ENCODE results near the gene FKBP10. TPM values are rescaled to one million over a fixed set of nuclear protein-coding genes. Genes with fewer than 3 reads are reported as not detected.
"Not testable (repeated sequence)": the region's sequence is repeated elsewhere in the genome, so short reads cannot be mapped to it uniquely, and the experiment has no call there.

The FKBP10 gene
- total RNA-seq, 1 donor from 2014 or later: 81.6 TPM

- Histone ChIP-seq H3K4me3 (ENCODE audit: low read depth, low read length) (no peak within 1 kb of the TSS), H3K36me3 (ENCODE audit: control insufficient read depth, insufficient read depth, low read length) (no peaks in the 10 kb centered on the region), H3K27me3 (ENCODE audit: control insufficient read depth, insufficient read depth, low read length) (no peaks in the 10 kb centered on the region)
- FAIRE-seq: no peak
- DNase-seq (ENCODE audit: low read depth): no peak
- no peak for TF ChIP-seq CTCF (IDR thresholded peaks at IDR 0.05; ENCODE audit: insufficient read depth, low read length, severe bottlenecking)
Measured at GRCh38 chr17:41837761-41838538, 25.1 kb downstream of the FKBP10 start, which contains the start of gene KLHL10. KLHL10 (plus strand) TSS chr17:41837825; CDS start chr17:41837933, 108 bp downstream.

- not testable (repeated sequence) for FAIRE-seq; H3K36me3 ChIP-seq (ENCODE audit: control insufficient read depth, insufficient read depth, low read length); H3K27me3 ChIP-seq (ENCODE audit: control insufficient read depth, insufficient read depth, low read length); H3K4me3 ChIP-seq (ENCODE audit: low read depth, low read length); DNase-seq (ENCODE audit: low read depth)
Measured at GRCh38 chr17:41839448-41839847, 26.6 kb downstream of the FKBP10 start.

- H3K27me3 ChIP-seq (ENCODE audit: control insufficient read depth, insufficient read depth, low read length); DNase-seq (ENCODE audit: low read depth); FAIRE-seq: not testable (repeated sequence)
Measured at GRCh38 chr17:41840781-41841180, 28.0 kb downstream of the FKBP10 start.

GRCh38 chr17:41844971-41845370, 32.2 kb downstream of the FKBP10 start:
- TF ChIP-seq CTCF (IDR thresholded peaks at IDR 0.05; ENCODE audit: insufficient read depth, low read length, severe bottlenecking): no peak
- Histone ChIP-seq H3K4me3 (ENCODE audit: low read depth, low read length) (no peak overlapping the region), H3K27me3 (ENCODE audit: control insufficient read depth, insufficient read depth, low read length) (no peaks in the 10 kb centered on the region), H3K36me3 (ENCODE audit: control insufficient read depth, insufficient read depth, low read length) (no peaks in the 10 kb centered on the region)
- FAIRE-seq (no peak), DNase-seq (ENCODE audit: low read depth) (peak; percentile 46)

More at GRCh38 chr17:41840781-41841180, 28.0 kb downstream of the FKBP10 start:
- H3K4me3 ChIP-seq (ENCODE audit: low read depth, low read length); H3K36me3 ChIP-seq (ENCODE audit: control insufficient read depth, insufficient read depth, low read length): not testable (repeated sequence)

- Histone ChIP-seq H3K4me3 (ENCODE audit: low read depth, low read length) (no peak overlapping the region), H3K36me3 (ENCODE audit: control insufficient read depth, insufficient read depth, low read length) (peaks cover 2% of the 10 kb centered on the region), H3K27me3 (ENCODE audit: control insufficient read depth, insufficient read depth, low read length) (no peaks in the 10 kb centered on the region)
- no peak for FAIRE-seq
- no peak for DNase-seq (ENCODE audit: low read depth)
- no peak for TF ChIP-seq CTCF (IDR thresholded peaks at IDR 0.05; ENCODE audit: insufficient read depth, low read length, severe bottlenecking)
Measured at GRCh38 chr17:41848788-41849187, 36.0 kb downstream of the FKBP10 start.

- FAIRE-seq: no peak
- H3K27me3 ChIP-seq (ENCODE audit: control insufficient read depth, insufficient read depth, low read length): no peaks in the 10 kb centered on the region
- DNase-seq (ENCODE audit: low read depth): no peak
- TF ChIP-seq CTCF (IDR thresholded peaks at IDR 0.05; ENCODE audit: insufficient read depth, low read length, severe bottlenecking): no peak
- peaks cover 7% of the 10 kb centered on the region for H3K36me3 ChIP-seq (ENCODE audit: control insufficient read depth, insufficient read depth, low read length)
- H3K4me3 ChIP-seq (ENCODE audit: low read depth, low read length): no peak overlapping the region
Measured at GRCh38 chr17:41849251-41849990, 36.6 kb downstream of the FKBP10 start.

GRCh38 chr17:41851382-41851781, 38.6 kb downstream of the FKBP10 start:
- H3K4me3 ChIP-seq (ENCODE audit: low read depth, low read length); H3K36me3 ChIP-seq (ENCODE audit: control insufficient read depth, insufficient read depth, low read length); FAIRE-seq; H3K27me3 ChIP-seq (ENCODE audit: control insufficient read depth, insufficient read depth, low read length); DNase-seq (ENCODE audit: low read depth): not testable (repeated sequence)

Data from bronchial epithelial cell (primary cell).